Body of pancreas (tissue), 4 donors: ENCODE data around the gene CRACDL. TPM values are rescaled to one million over a fixed set of nuclear protein-coding genes. Genes with fewer than 3 reads are reported as not detected.

Experiments
- ATAC-seq: fragments of 150-250 bp; one replicate; pipeline ENCODE4 v1.9.1; 2016
- DNase-seq, 4 donors: peaks; one replicate each; pipeline ENCODE4 v3.0.0-alpha.2; 2019
- H3K27ac ChIP-seq, 4 donors: fragments of 200-600 bp; sonication (generic); 1 replicate in 3 of 4; 2 replicates in 1 of 4; pipeline versions ENCODE4 v1.5.1 to v1.6.1; 2016 to 2019; ENCODE audit warnings: mild to moderate bottlenecking in 1 of 4, mixed read lengths in 1 of 4, moderate library complexity in 1 of 4
- H3K27me3 ChIP-seq, 2 donors: fragments of 200-600 bp; sonication (generic); one replicate each; pipeline ENCODE4 v1.6.0; 2016; ENCODE audit warnings: mild to moderate bottlenecking in 1 of 2
- H3K36me3 ChIP-seq, 2 donors: fragments of 200-600 bp; sonication (generic); replicated peaks in 1 of 2; 2 replicates each; pipeline ENCODE4 v1.5.1; 2016; ENCODE audit warnings: low read depth in 2 of 2; ENCODE audit not compliant: insufficient read depth in 1 of 2
- H3K4me1 ChIP-seq: fragments of 200-600 bp; sonication (generic); one replicate; pipeline ENCODE4 v1.6.0; 2016
- H3K4me3 ChIP-seq, 2 donors: fragments of 200-600 bp; sonication (generic); 1 replicate in 1 of 2; 2 replicates in 1 of 2; pipeline ENCODE4 v1.5.1; 2016 to 2019
- H3K9me3 ChIP-seq, 3 donors: fragments of 200-600 bp; sonication (generic); 1 replicate in 2 of 3; 2 replicates in 1 of 3; pipeline ENCODE4 v1.5.1; 2016
- POLR2A ChIP-seq, 3 donors: fragments of 450-650 bp; IDR thresholded peaks; one replicate each; pipeline ENCODE4 v1.6.1; 2016; ENCODE audit warnings: antibody characterized with exemption in 3 of 3, mild to moderate bottlenecking in 2 of 3
- WGBS, 2 donors: methylation state at CpG; one replicate each; pipeline ENCODE4 v1.1.5; 2017; 5-methylcytosine and 5-hydroxymethylcytosine counted together
- intact Hi-C: fragments of 100-400 bp; cut with DNase I; formaldehyde crosslinking; loops from one replicate; pipeline ENCODE4 v1.15.1; 2023
- total RNA-seq, 2 donors: library from RNA; depleted of rRNA; stranded (reverse); fragments of >200 nt; gene quantifications; one replicate each; pipeline ENCODE4 v1.1.0, GENCODE V29; 2016
- TF ChIP-seq, protein P1 (sequence below), 7 experiments: fragments of 450-650 bp in 4 of 7; fragments of 200-600 bp in 3 of 7; sonication (generic) in 3 of 7; IDR thresholded peaks; one replicate each; pipeline ENCODE4 v1.5.1; 2016 to 2019; ENCODE audit warnings: antibody characterized with exemption in 7 of 7

CRACDL gene
- total RNA-seq, 2 donors from 2014 or later: 14.8 to 22.1 TPM

DNA sequence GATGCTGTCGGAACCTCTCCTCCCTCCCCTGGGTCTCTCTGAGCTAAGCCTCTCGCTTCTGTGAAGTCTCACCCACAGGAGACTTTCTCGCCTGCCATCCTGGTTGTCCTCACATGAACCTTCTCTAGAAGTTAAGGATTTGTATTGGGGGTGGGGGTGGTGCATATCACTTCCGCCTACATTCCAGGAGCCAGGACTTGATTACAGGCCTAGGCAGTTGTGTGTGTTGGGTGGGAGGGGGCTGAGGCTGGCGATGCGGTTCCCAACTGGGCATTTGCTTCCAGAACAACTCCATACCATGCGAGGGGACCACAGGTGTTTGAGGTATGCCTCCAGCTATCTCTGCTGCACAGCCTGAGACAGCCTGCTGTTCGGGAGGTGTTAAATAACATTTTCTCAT lies 148.3 kb downstream of the CRACDL start:
- no peak for ATAC-seq
- Histone ChIP-seq H3K27ac (no peak overlapping the region), H3K9me3 (no peaks in the 10 kb centered on the region), H3K4me3 (no peak overlapping the region), H3K27me3 (no peaks in the 10 kb centered on the region), H3K36me3 (no peaks in the 10 kb centered on the region), H3K4me1 (no peaks in the 10 kb centered on the region)
- 78 to 81% methylated on average over 8 of the region's 8 CpGs for WGBS, 2 donors
- no peak for TF ChIP-seq POLR2A (IDR thresholded peaks at IDR 0.05)
- TF ChIP-seq, protein P1, sequence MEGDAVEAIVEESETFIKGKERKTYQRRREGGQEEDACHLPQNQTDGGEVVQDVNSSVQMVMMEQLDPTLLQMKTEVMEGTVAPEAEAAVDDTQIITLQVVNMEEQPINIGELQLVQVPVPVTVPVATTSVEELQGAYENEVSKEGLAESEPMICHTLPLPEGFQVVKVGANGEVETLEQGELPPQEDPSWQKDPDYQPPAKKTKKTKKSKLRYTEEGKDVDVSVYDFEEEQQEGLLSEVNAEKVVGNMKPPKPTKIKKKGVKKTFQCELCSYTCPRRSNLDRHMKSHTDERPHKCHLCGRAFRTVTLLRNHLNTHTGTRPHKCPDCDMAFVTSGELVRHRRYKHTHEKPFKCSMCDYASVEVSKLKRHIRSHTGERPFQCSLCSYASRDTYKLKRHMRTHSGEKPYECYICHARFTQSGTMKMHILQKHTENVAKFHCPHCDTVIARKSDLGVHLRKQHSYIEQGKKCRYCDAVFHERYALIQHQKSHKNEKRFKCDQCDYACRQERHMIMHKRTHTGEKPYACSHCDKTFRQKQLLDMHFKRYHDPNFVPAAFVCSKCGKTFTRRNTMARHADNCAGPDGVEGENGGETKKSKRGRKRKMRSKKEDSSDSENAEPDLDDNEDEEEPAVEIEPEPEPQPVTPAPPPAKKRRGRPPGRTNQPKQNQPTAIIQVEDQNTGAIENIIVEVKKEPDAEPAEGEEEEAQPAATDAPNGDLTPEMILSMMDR (IDR thresholded peaks at IDR 0.05): no peak
- no peak for DNase-seq
- intact Hi-C loops: no loop called here

DNA sequence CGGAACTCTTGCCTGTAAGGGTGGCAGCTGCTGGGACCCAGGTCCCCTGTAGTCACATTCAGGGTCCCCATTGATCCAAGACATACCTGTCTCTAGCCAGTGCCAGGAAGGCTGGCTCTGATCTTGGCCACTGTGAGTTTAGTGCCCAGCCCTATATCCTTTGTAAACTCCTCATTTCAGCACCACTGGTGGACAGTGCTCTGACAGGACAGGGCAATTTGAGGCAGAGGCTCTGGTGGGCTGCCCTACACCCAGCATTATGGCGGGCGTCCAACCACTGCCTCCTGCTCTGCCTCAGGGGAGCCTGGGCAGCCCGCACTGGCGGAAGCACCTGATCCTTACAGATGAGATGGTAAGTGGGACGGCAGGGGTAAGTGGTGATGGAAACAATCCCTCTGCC lies 149.8 kb downstream of the CRACDL start:
- Histone ChIP-seq H3K27me3 (no peaks in the 10 kb centered on the region), H3K4me3 (no peak overlapping the region), H3K36me3 (no peaks in the 10 kb centered on the region), H3K9me3 (peaks cover 0 to 3% (median 0%) of the 10 kb centered on the region in 3 donors), H3K4me1 (no peaks in the 10 kb centered on the region), H3K27ac (no peak overlapping the region)
- ATAC-seq: no peak
- no peak for TF ChIP-seq POLR2A (IDR thresholded peaks at IDR 0.05)
- TF ChIP-seq, protein P1 (IDR thresholded peaks at IDR 0.05): no peak
- no peak for DNase-seq
- WGBS, 2 donors: 86 to 94% methylated on average over 6 of the region's 6 CpGs
- intact Hi-C loops: no loop called here

GRCh38 chr2:98782570-98782969 lies 153.5 kb downstream of the CRACDL start:
- Histone ChIP-seq H3K27ac (no peak overlapping the region), H3K9me3 (peaks cover 0 to 3% (median 0%) of the 10 kb centered on the region in 3 donors), H3K27me3 (no peaks in the 10 kb centered on the region), H3K4me1 (no peaks in the 10 kb centered on the region), H3K36me3 (no peaks in the 10 kb centered on the region), H3K4me3 (no peak overlapping the region)
- ATAC-seq: no peak
- TF ChIP-seq POLR2A (IDR thresholded peaks at IDR 0.05): no peak
- TF ChIP-seq, protein P1 (IDR thresholded peaks at IDR 0.05): no peak
- no peak for DNase-seq
- intact Hi-C loops: no loop called here

DNA sequence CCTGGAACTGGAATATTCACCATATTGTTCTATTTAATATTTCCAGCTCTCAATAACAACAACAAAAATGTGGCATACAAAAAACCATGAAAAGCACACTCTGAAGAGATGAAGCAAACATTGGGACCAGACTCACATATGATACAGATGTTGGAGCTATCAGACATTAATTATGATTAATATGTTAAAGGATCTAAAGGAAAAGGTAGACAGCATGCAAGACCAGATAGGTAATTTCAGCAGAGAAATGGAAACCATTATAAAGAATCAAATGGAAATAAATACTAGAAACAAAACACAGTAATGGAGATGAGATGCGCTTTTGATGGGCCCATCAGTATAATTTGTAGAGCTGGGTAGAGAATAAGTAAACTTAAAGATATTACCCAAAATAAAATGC lies 154.2 kb downstream of the CRACDL start:
- ATAC-seq: no peak
- DNase-seq: no peak
- no peak overlapping the region for H3K27ac ChIP-seq
- H3K36me3 ChIP-seq: no peaks in the 10 kb centered on the region
- TF ChIP-seq, protein P1 (IDR thresholded peaks at IDR 0.05): no peak
- no peak overlapping the region for H3K4me3 ChIP-seq
- no peaks in the 10 kb centered on the region for H3K27me3 ChIP-seq
- peaks cover 0 to 3% (median 0%) of the 10 kb centered on the region in 3 donors for H3K9me3 ChIP-seq
- intact Hi-C loops: no loop called here
- no peaks in the 10 kb centered on the region for H3K4me1 ChIP-seq
- WGBS, 2 donors: 79 to 100% methylated on average over 1 of the region's 1 CpG

DNA sequence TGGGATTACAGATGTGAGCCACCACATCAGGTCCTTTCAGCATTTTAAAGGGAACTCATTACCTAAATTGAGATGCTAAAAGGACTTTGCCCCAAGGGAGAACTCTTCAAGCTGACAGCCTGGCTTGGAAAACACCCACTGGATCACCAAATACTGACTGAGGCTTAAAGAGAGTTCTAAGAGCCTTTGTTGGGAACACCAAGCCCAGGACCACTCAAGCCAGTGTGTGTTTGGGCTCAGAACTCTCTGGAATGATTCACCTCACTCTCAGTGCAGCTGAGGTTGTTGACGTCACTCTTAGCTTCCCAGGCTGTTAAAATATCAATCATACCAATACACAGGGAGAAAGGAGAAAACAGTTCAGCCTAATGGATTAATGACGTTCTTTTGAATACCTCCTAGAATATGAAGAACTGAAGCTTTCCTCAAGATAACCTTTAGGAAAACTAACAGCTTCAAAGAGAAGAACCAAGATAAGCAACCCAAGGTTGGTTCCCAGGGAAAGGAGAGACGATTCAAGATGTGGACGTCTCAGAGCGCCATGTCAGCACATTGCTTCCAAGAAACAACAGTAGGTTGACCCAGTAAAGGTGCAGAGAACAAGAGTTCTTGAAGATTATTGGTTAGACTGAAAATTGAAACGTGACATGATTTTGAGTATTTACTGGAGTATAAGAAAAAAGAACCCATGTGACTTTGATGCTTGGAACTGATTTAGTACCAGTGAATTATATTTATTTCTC lies 157.1 kb downstream of the CRACDL start:
- no peak for ATAC-seq
- H3K9me3 ChIP-seq: peaks cover 0 to 3% (median 0%) of the 10 kb centered on the region in 3 donors
- DNase-seq: no peak
- intact Hi-C loops: no loop called here
- H3K27ac ChIP-seq: no peak overlapping the region
- TF ChIP-seq POLR2A (IDR thresholded peaks at IDR 0.05): no peak
- TF ChIP-seq, protein P1 (IDR thresholded peaks at IDR 0.05): no peak
- H3K4me3 ChIP-seq: no peak overlapping the region
- WGBS, 2 donors: 75 to 79% methylated on average over 6 of the region's 6 CpGs
- no peaks in the 10 kb centered on the region for H3K36me3 ChIP-seq
- peaks cover 7% of the 10 kb centered on the region for H3K4me1 ChIP-seq
- no peaks in the 10 kb centered on the region for H3K27me3 ChIP-seq
